GM21825 (cell line): Measurements from ENCODE around the gene CDX1.

Experiments used
- ATAC-seq: cut with Tn5 transposase; IDR thresholded peaks from one replicate; pipeline ENCODE4 v1.9.1; 2021; ENCODE audit warnings: mild to moderate bottlenecking, moderate library complexity; ENCODE audit not compliant: unreplicated experiment

The CDX1 gene

DNA sequence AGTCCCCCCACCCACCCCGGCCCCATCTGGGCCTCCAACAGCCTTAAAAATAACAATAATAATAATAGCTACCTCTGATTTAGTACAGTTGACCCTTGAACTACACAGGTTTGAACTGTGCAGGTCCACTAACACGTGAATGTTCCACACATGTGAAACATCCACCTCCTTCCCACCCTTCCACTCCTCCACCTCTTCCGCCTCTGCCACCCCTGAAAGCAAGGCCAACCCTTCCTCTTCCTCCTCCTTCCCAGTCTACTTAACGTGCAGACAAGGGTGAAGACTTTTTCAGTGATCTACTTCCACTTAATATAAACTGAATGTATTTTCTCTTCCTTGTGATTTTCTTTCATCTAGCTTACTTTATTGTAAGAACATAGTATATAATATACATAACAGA, 21.7 kb upstream of the CDX1 start:
- ATAC-seq: no peak

GRCh38 chr5:150146235-150146634, 20.3 kb upstream of the CDX1 start:
- ATAC-seq: no peak

DNA sequence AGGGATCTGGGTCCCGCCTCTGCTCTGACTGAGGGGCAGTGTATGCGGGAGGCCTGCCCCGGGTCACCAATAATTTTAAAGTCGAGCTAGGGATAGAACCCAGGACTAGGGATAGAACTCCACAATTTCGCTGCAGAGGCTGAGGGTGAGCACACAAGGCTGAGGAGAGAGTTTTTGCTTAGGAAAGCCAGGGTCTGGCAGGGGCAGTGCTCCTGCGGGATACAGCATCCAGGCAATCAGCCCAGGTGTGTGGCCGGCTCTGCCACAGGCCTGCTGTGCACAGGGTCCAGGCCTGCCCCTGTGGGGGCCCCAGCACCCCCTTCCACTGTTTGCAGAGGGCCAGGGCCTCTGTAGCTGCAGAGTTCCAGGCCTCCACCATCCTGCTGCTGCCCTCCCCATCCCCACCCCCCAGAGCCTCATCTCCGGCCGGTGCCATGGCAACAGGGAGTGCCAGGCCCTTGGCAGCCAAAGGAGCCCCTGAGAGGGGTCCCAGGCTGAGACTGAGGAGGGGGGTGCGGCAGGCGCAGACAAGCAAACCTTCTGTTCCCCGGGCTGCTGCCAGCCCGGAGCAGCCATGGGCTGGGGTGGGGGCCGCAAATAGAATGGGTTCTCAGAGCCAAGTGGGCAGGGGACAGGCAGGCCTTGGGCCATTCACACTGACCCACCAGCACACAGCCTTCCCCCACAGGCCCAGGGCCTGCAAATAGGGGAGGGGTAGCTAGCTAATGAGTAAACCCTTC, 19.5 kb upstream of the CDX1 start:
- ATAC-seq: no peak

DNA sequence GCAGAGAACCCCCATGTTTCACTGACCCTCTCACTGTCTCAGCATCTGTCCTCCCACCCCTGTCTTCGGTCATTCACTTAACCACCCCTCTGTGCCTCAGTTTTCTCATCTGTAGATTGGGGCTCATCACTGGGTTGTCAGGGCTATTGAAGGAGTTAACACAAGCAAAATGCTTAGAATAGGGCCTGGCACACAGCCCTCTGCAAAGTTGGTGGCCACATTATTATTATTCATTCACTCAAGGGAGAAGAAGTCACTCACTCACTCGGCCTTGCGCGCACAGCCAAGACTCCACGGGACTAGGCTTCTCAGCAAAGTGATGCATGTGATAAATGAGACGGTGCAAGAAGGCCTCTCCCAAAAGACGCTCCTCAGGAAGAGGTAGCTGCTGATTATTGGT, 18.9 kb upstream of the CDX1 start:
- ATAC-seq: no peak

- no peak for ATAC-seq
Measured at GRCh38 chr5:150148117-150148927, 18.3 kb upstream of the CDX1 start.

DNA sequence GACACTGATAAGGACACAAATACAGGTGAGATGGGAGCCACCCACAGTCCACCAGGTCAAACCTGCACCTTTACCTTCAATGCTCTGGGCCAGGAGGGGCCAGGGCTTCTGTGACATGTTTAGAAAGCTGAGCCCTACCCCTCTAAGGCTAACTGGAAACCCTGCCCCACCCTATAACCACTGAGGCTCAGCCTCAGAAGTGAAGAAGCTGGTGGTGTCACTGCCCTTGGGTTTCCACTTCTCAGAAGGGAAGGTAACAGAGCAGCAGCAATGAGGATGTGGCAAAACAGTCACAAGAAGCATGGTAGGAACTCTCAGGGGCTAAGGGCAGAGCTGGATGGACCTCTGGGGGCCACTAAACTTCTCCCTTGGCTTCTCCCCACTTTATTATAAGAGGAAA, 17.0 kb upstream of the CDX1 start:
- ATAC-seq: no peak

DNA sequence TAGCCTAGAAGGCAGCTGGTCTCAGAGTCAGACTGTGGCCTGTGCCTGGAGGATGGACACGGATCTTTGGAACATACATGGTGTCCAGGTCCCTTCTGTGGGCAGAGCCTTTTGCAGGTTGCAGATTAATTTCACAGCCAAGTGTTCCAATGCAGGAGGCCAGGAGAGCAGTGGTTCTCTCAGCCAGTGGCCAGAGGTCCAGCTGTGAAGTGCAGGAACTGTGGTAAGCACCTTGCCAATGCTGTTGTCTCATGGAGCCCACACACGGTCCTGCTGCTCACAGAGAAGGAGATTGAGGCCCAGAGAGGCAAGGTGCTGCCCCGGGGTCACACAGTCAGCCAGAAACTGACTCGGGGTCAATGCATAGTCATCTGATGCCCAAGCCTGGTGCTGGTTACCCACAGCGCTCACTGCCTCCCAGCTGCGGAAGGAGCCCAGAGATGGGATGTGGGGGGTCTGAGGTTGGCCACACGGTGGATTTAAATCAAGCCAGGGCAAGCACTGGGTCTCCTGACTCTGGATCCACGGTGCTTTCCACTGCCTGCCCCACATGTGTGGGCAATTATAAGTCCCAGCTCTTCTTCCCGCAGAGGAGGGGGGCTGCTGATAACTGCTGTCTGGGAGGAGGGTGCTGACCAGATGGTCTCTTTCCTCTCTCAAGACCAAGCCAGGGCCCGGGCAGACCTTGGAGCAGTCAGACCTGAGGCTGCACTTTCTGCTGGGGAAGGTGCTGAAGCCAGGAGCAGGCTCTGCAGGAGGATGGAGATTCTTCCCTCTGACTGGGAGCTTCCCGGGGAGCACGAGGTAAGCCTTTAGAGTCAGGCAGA, 13.7 kb upstream of the CDX1 start:
- ATAC-seq: no peak

- ATAC-seq: no peak
Measured at GRCh38 chr5:150153483-150153882, 13.1 kb upstream of the CDX1 start.

DNA sequence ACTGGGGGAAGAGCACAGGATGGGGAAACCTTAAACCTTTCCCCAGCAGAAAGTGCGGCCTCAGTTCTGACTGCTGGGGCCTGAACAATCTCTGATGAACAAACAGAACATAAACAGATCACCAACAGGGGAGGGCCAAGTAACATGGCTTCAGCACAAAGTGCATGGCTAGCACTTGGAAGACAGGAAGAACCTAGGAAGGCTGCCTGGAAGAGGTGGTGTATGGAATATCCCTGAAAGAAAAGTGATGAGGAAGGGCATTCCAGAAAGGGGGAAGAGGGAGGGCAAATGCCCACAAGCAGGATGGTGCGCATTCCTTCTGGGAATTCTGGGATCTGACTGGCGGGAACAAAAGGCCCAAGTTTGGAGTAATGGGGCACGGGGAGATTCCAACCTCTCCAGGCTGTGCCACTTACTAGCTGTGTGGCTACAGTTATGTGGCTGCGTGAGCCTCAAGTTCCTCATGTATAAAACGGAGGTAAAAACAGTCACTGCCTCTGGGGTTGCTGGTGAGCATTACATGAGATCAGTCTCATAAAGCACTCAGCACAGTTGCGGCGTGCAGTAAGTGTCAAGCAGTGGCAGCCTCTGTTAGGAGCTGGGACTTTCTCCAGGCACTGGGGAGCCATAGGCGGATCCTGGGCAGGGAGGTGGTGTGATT, 12.5 kb upstream of the CDX1 start:
- ATAC-seq: no peak

DNA sequence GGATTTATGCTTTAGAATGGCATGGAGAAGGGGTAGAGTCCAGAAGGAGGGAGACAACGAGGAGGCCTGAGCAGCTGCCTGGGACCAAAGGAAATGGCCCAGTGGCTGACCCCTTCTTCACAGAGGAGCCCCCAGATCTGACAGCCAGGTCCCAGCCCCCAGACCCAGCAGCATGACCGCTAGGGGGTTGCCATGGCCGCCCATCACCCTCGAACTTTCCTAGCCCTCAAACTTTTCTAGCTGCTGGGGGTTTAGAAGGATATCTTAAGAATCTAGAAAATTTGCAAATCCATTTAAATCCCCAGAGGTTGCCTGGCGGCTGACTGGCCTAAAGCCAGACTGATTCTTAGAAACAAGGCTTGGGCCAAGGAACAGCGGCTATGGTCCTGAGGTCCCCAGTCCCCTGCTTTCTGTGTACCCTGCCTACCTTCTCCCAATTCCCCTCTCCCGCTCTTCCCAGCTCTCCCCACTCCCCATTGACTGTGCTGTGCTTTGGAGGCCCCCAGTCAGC, 11.9 kb upstream of the CDX1 start:
- no peak for ATAC-seq

DNA sequence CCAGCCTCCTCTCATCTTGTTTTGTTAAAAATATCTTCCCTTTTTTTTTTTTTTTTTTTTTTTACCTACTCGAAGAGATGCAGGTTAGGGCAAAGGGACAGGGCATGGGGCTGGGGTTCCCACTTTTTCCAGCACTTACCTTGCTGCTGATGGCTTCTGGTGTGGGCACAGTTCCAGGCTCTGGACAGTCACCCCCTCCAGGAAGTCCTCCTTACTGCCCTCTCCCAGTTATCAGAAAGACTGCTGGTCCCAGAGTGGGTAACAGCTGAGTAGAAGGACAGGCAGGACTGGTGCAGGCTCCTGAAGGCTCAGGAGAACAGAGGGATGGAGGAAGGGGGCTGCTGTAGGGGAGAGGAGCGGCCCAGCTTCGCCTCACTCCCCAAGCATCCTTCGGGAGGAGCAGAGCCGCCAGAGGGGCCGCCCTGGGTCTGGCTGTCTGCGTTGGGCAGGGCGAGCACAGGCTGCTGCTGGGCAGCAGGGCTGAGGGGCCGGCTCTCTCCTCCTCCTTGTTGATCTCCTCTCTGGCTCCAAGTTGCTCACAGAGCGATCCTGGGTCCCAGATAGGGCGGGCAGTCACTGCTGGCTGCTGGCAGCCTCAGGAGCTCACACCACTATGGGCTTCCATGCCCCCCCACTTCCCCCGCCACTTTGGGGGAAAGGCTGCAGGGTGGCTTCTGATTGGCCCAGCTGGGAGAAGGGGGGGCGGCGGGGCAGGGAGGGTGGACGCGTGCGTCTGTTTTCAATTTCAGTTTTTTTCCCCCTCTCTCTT, 11.1 kb upstream of the CDX1 start, which contains the start of gene PDGFRB:
Gene PDGFRB (minus strand): TSS at position 588 of the 769 bp plus-strand sequence. CDS start 18,798 bp downstream, outside the sequence.
- no peak for ATAC-seq

- no peak for ATAC-seq
Measured at GRCh38 chr5:150156027-150156368, 10.6 kb upstream of the CDX1 start.

- ATAC-seq: no peak
Measured at GRCh38 chr5:150156540-150156939, 10.0 kb upstream of the CDX1 start.

DNA sequence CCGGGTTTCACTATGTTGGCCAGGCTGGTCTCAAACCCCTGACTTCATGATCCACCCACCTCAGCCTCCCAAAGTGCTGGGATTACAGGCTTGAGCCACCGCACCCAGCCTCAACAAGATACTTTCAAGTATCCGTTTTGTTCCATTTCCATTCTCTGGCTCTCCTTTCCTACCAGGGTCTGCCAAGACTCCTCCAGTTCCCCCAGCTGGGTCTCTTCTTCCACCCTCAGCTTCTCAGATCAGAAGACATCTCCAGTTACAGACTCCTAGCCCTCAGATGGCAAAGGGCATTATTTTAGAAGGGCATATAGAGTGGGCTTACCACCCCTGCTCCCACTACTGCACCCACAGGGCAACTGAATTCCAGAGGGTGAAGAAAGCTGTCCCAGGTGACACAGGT, 9.4 kb upstream of the CDX1 start:
- no peak for ATAC-seq

- no peak for ATAC-seq
Measured at GRCh38 chr5:150158170-150158949, 8.2 kb upstream of the CDX1 start.

GRCh38 chr5:150159031-150159430, 7.5 kb upstream of the CDX1 start:
- no peak for ATAC-seq

- ATAC-seq: no peak
Measured at GRCh38 chr5:150159741-150160179, 6.8 kb upstream of the CDX1 start.

DNA sequence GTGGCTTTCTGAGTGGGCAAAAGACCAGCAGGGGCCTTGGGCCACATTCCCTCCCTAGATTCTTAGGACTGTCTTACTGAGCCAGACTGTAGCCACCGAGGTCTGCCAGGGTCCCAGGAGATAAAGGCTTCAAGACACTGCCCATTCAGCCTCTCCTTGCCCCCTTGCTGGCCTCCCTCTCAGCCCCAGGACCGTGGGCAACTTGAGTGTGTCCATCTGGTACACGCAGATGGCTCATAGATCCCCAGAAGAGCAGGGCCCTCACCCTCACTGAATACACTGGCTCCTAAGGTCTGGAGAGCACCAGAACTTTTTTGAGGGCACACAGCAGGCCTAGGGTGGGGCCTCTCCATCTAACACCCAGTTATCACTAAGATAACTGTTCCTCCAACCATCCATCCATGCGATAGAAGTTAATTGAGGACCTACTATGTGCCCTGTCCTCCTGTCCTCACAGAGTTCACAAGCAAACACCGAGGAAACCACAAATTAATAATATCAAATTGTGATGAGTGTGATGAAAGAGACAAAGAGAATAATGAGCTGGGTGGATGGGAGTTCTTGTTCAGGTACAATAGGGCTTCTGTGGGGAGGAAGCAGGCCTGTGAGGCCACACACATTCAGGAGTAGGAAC, 6.0 kb upstream of the CDX1 start:
- ATAC-seq: no peak
